ENCODE data around the gene CA11.

DNA sequence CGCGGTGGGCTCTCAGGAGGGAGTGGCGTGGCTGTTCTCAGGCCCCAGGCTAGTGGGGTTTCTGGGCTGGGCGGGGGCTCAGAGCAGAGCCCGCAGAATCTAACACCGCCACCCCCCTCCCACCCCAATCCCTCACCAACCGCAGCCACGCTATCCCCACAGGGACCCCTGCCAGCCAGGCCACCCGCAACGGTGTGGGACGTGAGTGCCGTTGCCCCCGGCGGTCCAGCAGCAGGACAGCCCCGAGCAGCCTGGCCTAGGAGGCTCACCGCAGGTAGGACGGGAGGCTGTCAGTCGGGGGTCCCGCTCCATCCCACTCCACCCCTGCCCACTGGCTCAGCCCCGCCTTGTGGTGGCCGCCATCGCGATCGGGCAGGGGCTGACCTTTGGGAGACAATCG lies 27.0 kb upstream of the CA11 start, which contains the start of gene NTN5:
- TF ChIP-seq, protein P1, sequence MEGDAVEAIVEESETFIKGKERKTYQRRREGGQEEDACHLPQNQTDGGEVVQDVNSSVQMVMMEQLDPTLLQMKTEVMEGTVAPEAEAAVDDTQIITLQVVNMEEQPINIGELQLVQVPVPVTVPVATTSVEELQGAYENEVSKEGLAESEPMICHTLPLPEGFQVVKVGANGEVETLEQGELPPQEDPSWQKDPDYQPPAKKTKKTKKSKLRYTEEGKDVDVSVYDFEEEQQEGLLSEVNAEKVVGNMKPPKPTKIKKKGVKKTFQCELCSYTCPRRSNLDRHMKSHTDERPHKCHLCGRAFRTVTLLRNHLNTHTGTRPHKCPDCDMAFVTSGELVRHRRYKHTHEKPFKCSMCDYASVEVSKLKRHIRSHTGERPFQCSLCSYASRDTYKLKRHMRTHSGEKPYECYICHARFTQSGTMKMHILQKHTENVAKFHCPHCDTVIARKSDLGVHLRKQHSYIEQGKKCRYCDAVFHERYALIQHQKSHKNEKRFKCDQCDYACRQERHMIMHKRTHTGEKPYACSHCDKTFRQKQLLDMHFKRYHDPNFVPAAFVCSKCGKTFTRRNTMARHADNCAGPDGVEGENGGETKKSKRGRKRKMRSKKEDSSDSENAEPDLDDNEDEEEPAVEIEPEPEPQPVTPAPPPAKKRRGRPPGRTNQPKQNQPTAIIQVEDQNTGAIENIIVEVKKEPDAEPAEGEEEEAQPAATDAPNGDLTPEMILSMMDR (IDR thresholded peaks at IDR 0.05) = no peak
- TF ChIP-seq POLR2A (IDR thresholded peaks at IDR 0.05; ENCODE audit: low read depth) = no peak
- no peak for TF ChIP-seq EP300 (IDR thresholded peaks at IDR 0.05)

All from esophagus muscularis mucosa (tissue), 4 donors.